GM10847 (cell line): ENCODE results near the gene STK16.

ENCODE experiments used
- POLR2A ChIP-seq: IDR thresholded peaks from 2 replicates; pipeline ENCODE4 v1.6.1; 2011; ENCODE audit not compliant: insufficient read length; ENCODE audit errors: extremely low read depth

Gene STK16

DNA sequence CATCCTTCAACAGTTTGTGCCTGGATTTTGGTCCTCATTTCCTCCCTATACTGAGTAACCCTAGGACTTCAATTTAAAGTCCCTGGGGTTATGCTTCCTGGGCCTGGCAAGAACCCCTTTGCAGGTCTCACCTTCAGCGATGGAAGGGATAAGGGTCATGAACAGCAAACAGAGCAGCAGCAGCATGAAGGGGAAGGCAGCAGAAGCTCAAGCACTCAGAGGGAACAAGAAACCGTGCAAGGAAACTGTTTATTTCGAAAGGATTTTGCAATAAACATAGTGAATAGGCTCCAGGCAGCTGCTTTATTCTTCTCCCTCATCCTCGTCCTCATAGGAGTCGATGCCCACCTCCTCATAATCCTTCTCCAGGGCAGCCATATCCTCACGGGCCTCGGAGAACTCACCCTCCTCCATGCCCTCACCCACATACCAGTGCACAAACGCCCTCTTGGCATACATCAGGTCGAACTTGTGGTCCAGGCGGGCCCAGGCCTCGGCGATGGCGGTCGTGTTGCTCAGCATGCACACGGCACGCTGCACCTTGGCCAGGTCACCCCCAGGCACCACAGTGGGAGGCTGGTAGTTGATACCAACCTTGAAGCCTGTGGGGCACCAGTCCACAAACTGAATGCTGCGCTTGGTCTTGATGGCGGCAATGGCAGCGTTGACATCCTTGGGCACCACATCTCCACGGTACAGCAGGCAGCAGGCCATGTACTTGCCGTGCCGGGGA lies 4.9 kb downstream of the STK16 start:
- no peak for TF ChIP-seq POLR2A

- TF ChIP-seq POLR2A = no peak
Measured at GRCh38 chr2:219251656-219252055, 6.4 kb downstream of the STK16 start.

- TF ChIP-seq POLR2A = no peak
Measured at GRCh38 chr2:219252084-219252483, 6.8 kb downstream of the STK16 start.

DNA sequence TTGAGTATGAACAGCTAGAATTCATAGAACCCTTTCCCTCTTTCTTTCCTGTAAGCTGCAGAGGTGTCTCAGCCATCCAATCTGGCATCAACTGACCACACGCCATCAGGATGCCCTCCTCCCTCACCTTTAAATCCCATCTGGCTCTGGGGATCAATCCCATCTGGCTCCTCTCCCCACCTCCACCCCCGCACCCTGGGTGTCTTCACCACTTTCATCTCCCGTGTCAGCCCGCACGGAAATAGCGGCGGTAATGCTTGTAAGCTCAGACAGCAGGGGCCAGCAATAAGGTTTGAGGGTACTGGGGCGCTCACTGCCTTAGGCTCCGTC lies 7.3 kb downstream of the STK16 start:
- no peak for TF ChIP-seq POLR2A

DNA sequence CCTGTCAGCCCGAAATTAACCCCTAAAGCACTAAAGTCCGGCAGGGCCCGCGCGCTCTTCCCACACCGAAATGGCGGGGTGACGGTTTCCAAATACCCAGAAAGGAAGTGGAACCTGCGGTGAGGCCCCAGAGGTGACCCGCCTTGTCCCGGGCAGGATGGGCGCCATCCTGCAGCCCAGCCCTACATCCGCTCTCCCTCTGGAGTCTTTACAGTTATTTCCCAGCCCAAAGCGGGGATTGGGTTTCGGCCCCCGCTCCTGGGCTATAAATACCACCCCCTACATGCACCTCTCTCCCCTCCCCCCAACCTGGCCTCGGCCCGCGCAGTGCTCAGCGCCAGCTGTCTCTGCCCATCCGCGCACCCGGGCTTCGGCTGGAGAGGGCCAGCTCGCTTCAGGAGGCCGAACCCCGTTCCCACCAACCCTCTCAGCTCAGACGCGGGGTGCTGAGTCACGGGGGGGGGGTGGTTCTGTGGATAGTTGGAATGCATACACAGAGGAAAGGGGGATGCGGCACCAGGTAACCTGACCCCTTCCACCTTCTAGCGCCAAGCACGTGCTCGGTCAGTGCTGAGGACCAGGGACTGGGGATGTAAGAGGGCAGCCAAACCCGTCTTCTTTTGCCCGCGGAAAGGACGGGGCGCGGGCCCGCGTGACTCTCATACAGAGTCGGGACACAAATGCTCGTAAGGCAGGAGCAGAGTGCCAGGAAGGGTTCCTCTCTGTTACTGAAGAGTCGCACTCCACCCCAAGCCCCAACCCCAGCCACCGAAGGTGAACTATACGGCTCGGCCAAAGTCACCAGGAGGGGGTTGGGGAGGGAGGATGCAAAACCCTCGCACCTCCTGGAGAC lies 7.8 kb downstream of the STK16 start, which contains the start of gene TUBA4B:
Gene TUBA4B (plus strand): TSS at position 344 of the 853 bp plus-strand sequence. CDS start 165 bp downstream, at position 509.
- peak; percentile 3 for TF ChIP-seq POLR2A

- TF ChIP-seq POLR2A = peak; percentile 99
Measured at GRCh38 chr2:219253753-219254589, 8.7 kb downstream of the STK16 start, which contains the start of gene TUBA4A. TSS of gene TUBA4A (minus strand) at chr2:219253918. CDS start at chr2:219253858, 60 bp downstream.

GRCh38 chr2:219254590-219255201 lies 9.4 kb downstream of the STK16 start:
- no peak for TF ChIP-seq POLR2A

DNA sequence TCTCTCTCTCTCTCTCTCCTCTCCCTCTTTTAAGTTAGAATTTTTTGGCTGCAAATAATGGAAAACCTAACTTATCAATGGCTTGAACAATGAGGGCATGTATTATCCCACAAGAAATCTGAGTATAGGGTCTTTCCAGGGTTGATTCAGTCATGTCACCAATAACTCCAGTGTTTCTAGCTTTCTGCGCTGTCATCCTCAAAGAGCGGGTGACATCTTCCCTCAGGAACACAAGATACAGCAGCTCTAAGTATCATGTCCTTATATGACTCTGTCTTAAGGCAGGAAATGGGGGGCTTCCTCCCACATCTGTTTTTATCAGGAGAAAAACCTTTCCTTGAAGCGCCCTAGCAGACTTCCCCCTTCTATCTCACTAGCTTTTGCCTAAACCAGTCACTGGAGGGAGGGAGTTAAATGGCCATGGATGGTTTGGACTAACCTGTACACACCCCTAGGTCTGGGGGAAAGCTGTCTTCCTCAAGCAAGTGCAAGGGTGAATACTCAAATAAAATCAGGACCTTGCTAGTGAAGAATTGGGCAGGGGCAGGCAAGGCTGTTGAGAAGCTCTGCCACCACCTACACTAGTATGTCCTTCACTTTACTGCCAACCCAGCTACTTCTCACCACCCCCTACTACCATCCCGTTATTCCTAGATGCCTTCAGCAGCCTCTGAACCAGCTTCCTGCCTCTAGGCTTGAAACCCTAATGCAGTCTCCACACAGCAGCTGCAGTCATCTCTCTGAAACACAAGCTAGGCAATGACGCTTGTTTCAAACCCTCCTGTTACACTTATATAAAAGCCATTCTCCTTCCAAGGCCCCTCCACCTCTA lies 16.0 kb downstream of the STK16 start:
- TF ChIP-seq POLR2A = no peak

GRCh38 chr2:219266232-219266631 lies 21.0 kb downstream of the STK16 start:
- TF ChIP-seq POLR2A = no peak

DNA sequence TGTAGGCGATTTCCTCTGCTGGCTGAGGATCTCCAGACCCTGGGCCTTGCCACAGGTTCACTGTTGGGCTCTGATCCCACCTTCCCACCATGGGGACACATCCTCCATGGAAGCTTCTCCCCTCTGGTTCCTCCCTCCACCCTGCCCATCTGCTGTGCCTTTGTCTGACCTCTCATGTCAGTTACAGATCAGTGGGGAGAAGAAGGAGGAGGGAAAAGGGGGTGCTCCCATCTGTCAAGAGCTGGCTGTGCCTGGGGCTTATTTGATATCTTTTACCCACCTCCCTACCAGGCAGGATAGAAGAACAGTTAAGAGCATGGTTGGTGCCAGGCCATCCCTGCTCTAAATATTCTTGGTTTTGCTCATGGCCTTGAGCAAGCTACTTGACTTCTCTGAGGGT lies 21.6 kb downstream of the STK16 start:
- TF ChIP-seq POLR2A = no peak

- no peak for TF ChIP-seq POLR2A
Measured at GRCh38 chr2:219268294-219268693, 23.0 kb downstream of the STK16 start.

GRCh38 chr2:219269362-219270054 lies 24.2 kb downstream of the STK16 start:
- no peak for TF ChIP-seq POLR2A

GRCh38 chr2:219270055-219270372 lies 24.7 kb downstream of the STK16 start:
- no peak for TF ChIP-seq POLR2A

- no peak for TF ChIP-seq POLR2A
Measured at GRCh38 chr2:219271021-219271420, 25.7 kb downstream of the STK16 start.
